GM23338 (cell line): ENCODE data around the gene OCA2. TPM values are rescaled to one million over a fixed set of nuclear protein-coding genes. Genes with fewer than 3 reads are reported as not detected.
A peak's percentile ranks its signal among the peaks of the same experiment; 100 is the strongest.

Experiments
- ATAC-seq: fragments of 200-7000 bp; cut with Tn5 transposase; 3 replicates; pipeline ENCODE4 v1.9.1; 2020
- DNase-seq: peaks from one replicate; pipeline ENCODE4 v3.0.0-alpha.2; 2015; ENCODE audit warnings: low spot score
- H2AFZ ChIP-seq: fragments of 200-600 bp; sonication (generic); 2 replicates; pipeline ENCODE4 v1.8.0; 2016; ENCODE audit warnings: antibody characterized with exemption, mild to moderate bottlenecking, moderate library complexity
- H3F3A ChIP-seq: fragments of 200-600 bp; sonication (generic); replicated peaks from 2 replicates; pipeline ENCODE4 v1.8.0; 2017; ENCODE audit warnings: antibody characterized with exemption, mixed run types, low read depth
- H3K27ac ChIP-seq: fragments of 200-600 bp; sonication (generic); 2 replicates; pipeline ENCODE4 v1.6.1; 2016; ENCODE audit warnings: low read depth
- H3K27me3 ChIP-seq: fragments of 200-600 bp; sonication (generic); 2 replicates; pipeline ENCODE4 v1.8.0; 2016; ENCODE audit warnings: mild to moderate bottlenecking, mixed run types, moderate library complexity; ENCODE audit not compliant: insufficient read depth
- H3K36me3 ChIP-seq: fragments of 200-600 bp; sonication (generic); 2 replicates; pipeline ENCODE4 v1.8.0; 2016; ENCODE audit warnings: mild to moderate bottlenecking; ENCODE audit not compliant: insufficient read depth
- H3K4me1 ChIP-seq: fragments of 200-600 bp; sonication (generic); 2 replicates; pipeline ENCODE4 v1.8.0; 2016; ENCODE audit warnings: mild to moderate bottlenecking, moderate library complexity; ENCODE audit not compliant: insufficient read depth
- H3K4me2 ChIP-seq: fragments of 200-600 bp; sonication (generic); 2 replicates; pipeline ENCODE4 v1.7.1; 2017; ENCODE audit warnings: mixed run types
- H3K4me3 ChIP-seq: fragments of 200-600 bp; sonication (generic); 2 replicates; pipeline ENCODE4 v1.6.1; 2016; ENCODE audit warnings: mixed run types
- H3K79me2 ChIP-seq: fragments of 200-600 bp; sonication (generic); replicated peaks from 2 replicates; pipeline ENCODE4 v1.8.0; 2017; ENCODE audit warnings: mild to moderate bottlenecking; ENCODE audit not compliant: insufficient read depth
- H3K9me2 ChIP-seq: fragments of 200-600 bp; sonication (generic); 2 replicates; pipeline ENCODE4 v1.8.0; 2017; ENCODE audit not compliant: insufficient read depth
- H4K20me1 ChIP-seq: fragments of 200-600 bp; sonication (generic); replicated peaks from 2 replicates; pipeline ENCODE4 v1.8.0; 2017; ENCODE audit warnings: mild to moderate bottlenecking; ENCODE audit not compliant: insufficient read depth
- H3K27ac Mint-ChIP-seq: 2 replicates; pipeline ENCODE4 v1.8.0; 2020; ENCODE audit warnings: inconsistent platforms, mild to moderate bottlenecking, moderate library complexity, mixed read lengths
- H3K27me3 Mint-ChIP-seq: 3 replicates; pipeline ENCODE4 v1.8.0; 2022; ENCODE audit warnings: low read depth, mild to moderate bottlenecking, moderate library complexity, mixed read lengths, inconsistent platforms; ENCODE audit not compliant: insufficient read depth, poor library complexity
- H3K36me3 Mint-ChIP-seq: 3 replicates; pipeline ENCODE4 v1.8.0; 2021; ENCODE audit warnings: low read depth, mild to moderate bottlenecking, inconsistent platforms, moderate library complexity, mixed read lengths
- H3K4me1 Mint-ChIP-seq: 3 replicates; pipeline ENCODE4 v1.8.0; 2020; ENCODE audit warnings: mild to moderate bottlenecking, inconsistent platforms, mixed read lengths
- H3K4me3 Mint-ChIP-seq: 3 replicates; pipeline ENCODE4 v1.8.0; 2021; ENCODE audit warnings: moderate library complexity, mild to moderate bottlenecking, inconsistent platforms, mixed read lengths
- H3K9me3 Mint-ChIP-seq: 3 replicates; pipeline ENCODE4 v1.8.0; 2020; ENCODE audit warnings: moderate library complexity, mild to moderate bottlenecking, inconsistent platforms, mixed read lengths
- CREB1 ChIP-seq: fragments of 250-450 bp; sonication (Bioruptor Pico); IDR thresholded peaks from 2 replicates; pipeline ENCODE4 v1.5.0; 2020; ENCODE audit warnings: low read depth, mild to moderate bottlenecking, moderate library complexity
- EZH2 ChIP-seq: fragments of 200-600 bp; sonication (generic); IDR thresholded peaks from one replicate; pipeline ENCODE4 v1.8.0; 2017; ENCODE audit warnings: antibody characterized with exemption, mild to moderate bottlenecking, low read depth; ENCODE audit not compliant: unreplicated experiment
- NANOG ChIP-seq: IDR thresholded peaks from 2 replicates; pipeline ENCODE4 v1.6.1; 2016; ENCODE audit warnings: antibody characterized with exemption, borderline replicate concordance
- POLR2AphosphoS5 ChIP-seq: IDR thresholded peaks from 2 replicates; pipeline ENCODE4 v1.6.1; 2016; ENCODE audit warnings: antibody characterized with exemption, low read depth
- STAT1 ChIP-seq: IDR thresholded peaks from one replicate; pipeline ENCODE4 v1.6.1; 2016; ENCODE audit warnings: antibody characterized with exemption; ENCODE audit not compliant: unreplicated experiment
- ZNF331 ChIP-seq: fragments of 250-450 bp; sonication (Bioruptor Pico); IDR thresholded peaks from 2 replicates; pipeline ENCODE4 v1.5.0; 2020; ENCODE audit warnings: low read depth, mild to moderate bottlenecking, moderate library complexity
- polyA plus RNA-seq: library from polyadenylated mRNA; unstranded; fragments of >200 nt; fragmentation: Nextera tagmentation; extraction: Ambion mirVana; gene quantifications from 2 replicates; pipeline ENCODE4 v1.2.1, GENCODE V29; 2016
- total RNA-seq: library from RNA; depleted of rRNA; stranded (reverse); fragments of >200 nt; shearing (Covaris generic); gene quantifications from 2 replicates; pipeline ENCODE4 v1.2.3, GENCODE V29; 2014
- TF ChIP-seq, protein P1 (sequence below): fragments of 250-450 bp; sonication (Bioruptor Pico); IDR thresholded peaks from 2 replicates; pipeline ENCODE4 v1.5.0; 2020; ENCODE audit warnings: mild to moderate bottlenecking, moderate library complexity

OCA2 gene
- total and polyA plus RNA-seq, 2 experiments from 2014 or later = 0.40 to 0.69 TPM

DNA sequence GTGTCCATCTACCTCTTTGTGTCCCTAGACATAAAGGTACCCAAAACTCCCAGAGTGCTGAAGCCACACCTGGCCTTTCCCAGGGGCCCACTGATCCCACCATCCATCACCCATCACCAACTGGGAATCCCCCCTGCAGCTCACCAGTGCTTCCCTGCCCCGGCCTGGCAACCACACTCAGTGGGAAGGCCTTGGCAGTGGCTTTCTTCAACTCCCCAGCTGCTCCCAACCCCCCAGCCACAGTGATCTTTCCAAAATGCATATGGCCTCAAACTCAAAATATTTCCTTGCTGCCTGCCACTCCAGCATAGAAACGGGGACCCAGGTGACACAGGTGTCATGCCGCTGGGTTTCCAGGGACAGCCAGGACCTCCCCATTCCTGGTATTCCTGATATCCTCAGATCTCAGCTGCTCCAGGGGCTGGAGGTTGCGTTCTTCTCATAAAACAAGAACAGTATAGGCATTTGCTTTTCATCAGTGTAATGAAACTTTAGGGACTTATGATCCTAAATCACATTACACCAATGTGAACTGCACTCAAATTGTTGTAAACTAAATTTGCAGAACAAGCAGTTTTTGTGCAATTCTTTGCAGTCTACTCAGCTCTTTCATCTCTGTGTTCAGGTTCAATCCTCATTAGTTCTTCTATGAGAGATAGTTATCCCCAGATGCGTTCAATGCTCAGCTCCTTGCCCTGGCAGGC is 1.3 kb downstream of the OCA2 start:
- no peak for ATAC-seq
- DNase-seq = no peak
- Histone ChIP-seq H3K27me3 (peaks cover 91% of the 10 kb centered on the region), H4K20me1 (no peaks in the 10 kb centered on the region; the same call in 1 of the 2 replicates), H3K79me2 (no peaks in the 10 kb centered on the region), H2AFZ (no peak overlapping the region), H3K4me1 (peaks cover 10% of the 10 kb centered on the region), H3K27ac (no peak overlapping the region), H3K9me2 (no peaks in the 10 kb centered on the region), H3K36me3 (no peaks in the 10 kb centered on the region), H3K4me2 (peak overlapping the region; percentile 98; the same call in 1 of the 2 replicates), H3F3A (no peaks in the 10 kb centered on the region), H3K4me3 (no peak overlapping the region; the same call in 1 of the 2 replicates)
- H3K4me1 Mint-ChIP-seq = peaks cover 21% of the 10 kb centered on the region
- no peaks in the 10 kb centered on the region; the same call in 2 of the 3 replicates for H3K36me3 Mint-ChIP-seq
- TF ChIP-seq ZNF331 (CRISPR knock-in tag) (no peak), EZH2 (peak; percentile 16)
- H3K27me3 Mint-ChIP-seq = peaks cover 78% of the 10 kb centered on the region
- peak overlapping the region; percentile 60 for H3K4me3 Mint-ChIP-seq
- H3K27ac Mint-ChIP-seq = no peak overlapping the region
- peaks cover 4% of the 10 kb centered on the region; the same call in 2 of the 3 replicates for H3K9me3 Mint-ChIP-seq

DNA sequence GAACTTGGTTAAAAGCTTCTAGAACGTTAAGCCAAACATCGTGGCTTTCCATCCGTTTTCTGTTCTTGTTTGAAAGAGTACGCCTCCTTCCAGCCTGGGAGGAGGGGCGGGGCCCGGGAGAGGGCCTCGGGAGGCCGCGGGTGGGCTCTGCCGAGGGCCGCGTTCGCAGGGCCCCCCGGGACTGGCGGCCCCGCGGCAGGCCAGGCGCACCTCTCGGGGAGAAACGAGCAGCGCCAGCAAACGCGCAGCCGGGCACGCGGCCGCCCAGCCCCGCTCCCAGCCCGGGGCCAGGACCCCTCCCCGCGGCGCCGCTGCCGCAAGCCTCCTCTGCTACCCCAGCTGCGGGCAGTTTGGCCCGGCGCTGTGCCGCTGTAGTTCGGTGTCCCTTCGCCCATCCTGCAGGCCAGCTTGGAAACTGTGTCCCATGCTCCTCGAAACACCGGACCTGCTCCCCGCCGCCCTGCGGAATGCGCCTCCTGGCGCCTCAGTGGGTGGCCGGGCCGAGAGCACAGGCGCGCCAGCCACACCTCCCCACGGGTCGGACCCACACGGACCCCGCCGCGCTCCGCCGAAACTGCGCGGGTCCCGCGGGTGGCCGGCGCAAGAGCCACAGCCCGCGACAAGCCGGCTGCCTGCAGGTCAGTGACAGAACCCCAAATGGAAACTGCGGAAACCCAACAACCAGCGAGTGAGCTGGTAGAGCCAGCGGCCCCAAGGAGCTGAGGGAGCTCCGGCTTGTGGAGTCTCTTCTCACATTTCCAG is 2.3 kb downstream of the OCA2 start:
- Histone ChIP-seq H4K20me1 (no peaks in the 10 kb centered on the region; the same call in 1 of the 2 replicates), H3K4me3 (peak overlapping the region; percentile 74), H3F3A (no peaks in the 10 kb centered on the region), H3K27ac (no peak overlapping the region), H3K36me3 (no peaks in the 10 kb centered on the region), H3K4me1 (peaks cover 10% of the 10 kb centered on the region), H2AFZ (peak overlapping the region; percentile 90), H3K27me3 (peaks cover 98% of the 10 kb centered on the region), H3K4me2 (peak overlapping the region; percentile 98), H3K79me2 (no peaks in the 10 kb centered on the region), H3K9me2 (no peaks in the 10 kb centered on the region)
- peaks cover 4% of the 10 kb centered on the region; the same call in 2 of the 3 replicates for H3K9me3 Mint-ChIP-seq
- H3K4me3 Mint-ChIP-seq = peak overlapping the region; percentile 79
- ATAC-seq (peak; percentile 1), DNase-seq (peak; percentile 64)
- H3K27ac Mint-ChIP-seq = no peak overlapping the region
- peaks cover 21% of the 10 kb centered on the region for H3K4me1 Mint-ChIP-seq
- H3K36me3 Mint-ChIP-seq = no peaks in the 10 kb centered on the region; the same call in 2 of the 3 replicates
- TF ChIP-seq EZH2 (peak; percentile 70), STAT1 (no peak), NANOG (no peak)
- H3K27me3 Mint-ChIP-seq = peaks cover 81% of the 10 kb centered on the region

DNA sequence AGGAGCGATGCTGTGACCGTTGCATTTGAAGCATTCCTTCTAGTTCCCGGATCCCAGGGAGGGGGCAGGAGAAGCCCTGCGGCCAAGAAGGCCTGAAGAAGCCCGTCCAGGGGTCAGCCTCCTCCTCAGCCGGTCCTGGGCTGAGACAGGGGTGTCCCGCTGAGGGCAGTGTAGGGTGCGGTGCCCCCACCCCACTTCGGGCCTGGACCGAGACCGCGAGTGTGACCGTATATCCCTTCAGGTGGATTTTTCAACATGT is 2.8 kb downstream of the OCA2 start:
- H3K27ac Mint-ChIP-seq = no peak overlapping the region
- Histone ChIP-seq H3K79me2 (no peaks in the 10 kb centered on the region), H3K36me3 (no peaks in the 10 kb centered on the region; the same call in 1 of the 2 replicates), H3K4me2 (peak overlapping the region; percentile 98), H3F3A (no peaks in the 10 kb centered on the region), H4K20me1 (no peaks in the 10 kb centered on the region; the same call in 1 of the 2 replicates), H3K4me1 (peaks cover 10% of the 10 kb centered on the region), H3K27me3 (peaks cover 97% of the 10 kb centered on the region), H3K9me2 (no peaks in the 10 kb centered on the region), H2AFZ (peak overlapping the region; percentile 90), H3K27ac (no peak overlapping the region), H3K4me3 (peak overlapping the region; percentile 74)
- ATAC-seq = peak; percentile 7; the same call in 2 of the 3 replicates
- H3K4me1 Mint-ChIP-seq = peaks cover 21% of the 10 kb centered on the region
- H3K27me3 Mint-ChIP-seq = peaks cover 80% of the 10 kb centered on the region
- H3K4me3 Mint-ChIP-seq = peak overlapping the region; percentile 79
- peaks cover 8% of the 10 kb centered on the region; the same call in 2 of the 3 replicates for H3K9me3 Mint-ChIP-seq
- no peak for DNase-seq
- H3K36me3 Mint-ChIP-seq = no peaks in the 10 kb centered on the region; the same call in 2 of the 3 replicates
- TF ChIP-seq POLR2AphosphoS5 (no peak), ZNF331 (CRISPR knock-in tag) (no peak), CREB1 (CRISPR knock-in tag) (no peak), EZH2 (peak; percentile 57)
- TF ChIP-seq, protein P1, sequence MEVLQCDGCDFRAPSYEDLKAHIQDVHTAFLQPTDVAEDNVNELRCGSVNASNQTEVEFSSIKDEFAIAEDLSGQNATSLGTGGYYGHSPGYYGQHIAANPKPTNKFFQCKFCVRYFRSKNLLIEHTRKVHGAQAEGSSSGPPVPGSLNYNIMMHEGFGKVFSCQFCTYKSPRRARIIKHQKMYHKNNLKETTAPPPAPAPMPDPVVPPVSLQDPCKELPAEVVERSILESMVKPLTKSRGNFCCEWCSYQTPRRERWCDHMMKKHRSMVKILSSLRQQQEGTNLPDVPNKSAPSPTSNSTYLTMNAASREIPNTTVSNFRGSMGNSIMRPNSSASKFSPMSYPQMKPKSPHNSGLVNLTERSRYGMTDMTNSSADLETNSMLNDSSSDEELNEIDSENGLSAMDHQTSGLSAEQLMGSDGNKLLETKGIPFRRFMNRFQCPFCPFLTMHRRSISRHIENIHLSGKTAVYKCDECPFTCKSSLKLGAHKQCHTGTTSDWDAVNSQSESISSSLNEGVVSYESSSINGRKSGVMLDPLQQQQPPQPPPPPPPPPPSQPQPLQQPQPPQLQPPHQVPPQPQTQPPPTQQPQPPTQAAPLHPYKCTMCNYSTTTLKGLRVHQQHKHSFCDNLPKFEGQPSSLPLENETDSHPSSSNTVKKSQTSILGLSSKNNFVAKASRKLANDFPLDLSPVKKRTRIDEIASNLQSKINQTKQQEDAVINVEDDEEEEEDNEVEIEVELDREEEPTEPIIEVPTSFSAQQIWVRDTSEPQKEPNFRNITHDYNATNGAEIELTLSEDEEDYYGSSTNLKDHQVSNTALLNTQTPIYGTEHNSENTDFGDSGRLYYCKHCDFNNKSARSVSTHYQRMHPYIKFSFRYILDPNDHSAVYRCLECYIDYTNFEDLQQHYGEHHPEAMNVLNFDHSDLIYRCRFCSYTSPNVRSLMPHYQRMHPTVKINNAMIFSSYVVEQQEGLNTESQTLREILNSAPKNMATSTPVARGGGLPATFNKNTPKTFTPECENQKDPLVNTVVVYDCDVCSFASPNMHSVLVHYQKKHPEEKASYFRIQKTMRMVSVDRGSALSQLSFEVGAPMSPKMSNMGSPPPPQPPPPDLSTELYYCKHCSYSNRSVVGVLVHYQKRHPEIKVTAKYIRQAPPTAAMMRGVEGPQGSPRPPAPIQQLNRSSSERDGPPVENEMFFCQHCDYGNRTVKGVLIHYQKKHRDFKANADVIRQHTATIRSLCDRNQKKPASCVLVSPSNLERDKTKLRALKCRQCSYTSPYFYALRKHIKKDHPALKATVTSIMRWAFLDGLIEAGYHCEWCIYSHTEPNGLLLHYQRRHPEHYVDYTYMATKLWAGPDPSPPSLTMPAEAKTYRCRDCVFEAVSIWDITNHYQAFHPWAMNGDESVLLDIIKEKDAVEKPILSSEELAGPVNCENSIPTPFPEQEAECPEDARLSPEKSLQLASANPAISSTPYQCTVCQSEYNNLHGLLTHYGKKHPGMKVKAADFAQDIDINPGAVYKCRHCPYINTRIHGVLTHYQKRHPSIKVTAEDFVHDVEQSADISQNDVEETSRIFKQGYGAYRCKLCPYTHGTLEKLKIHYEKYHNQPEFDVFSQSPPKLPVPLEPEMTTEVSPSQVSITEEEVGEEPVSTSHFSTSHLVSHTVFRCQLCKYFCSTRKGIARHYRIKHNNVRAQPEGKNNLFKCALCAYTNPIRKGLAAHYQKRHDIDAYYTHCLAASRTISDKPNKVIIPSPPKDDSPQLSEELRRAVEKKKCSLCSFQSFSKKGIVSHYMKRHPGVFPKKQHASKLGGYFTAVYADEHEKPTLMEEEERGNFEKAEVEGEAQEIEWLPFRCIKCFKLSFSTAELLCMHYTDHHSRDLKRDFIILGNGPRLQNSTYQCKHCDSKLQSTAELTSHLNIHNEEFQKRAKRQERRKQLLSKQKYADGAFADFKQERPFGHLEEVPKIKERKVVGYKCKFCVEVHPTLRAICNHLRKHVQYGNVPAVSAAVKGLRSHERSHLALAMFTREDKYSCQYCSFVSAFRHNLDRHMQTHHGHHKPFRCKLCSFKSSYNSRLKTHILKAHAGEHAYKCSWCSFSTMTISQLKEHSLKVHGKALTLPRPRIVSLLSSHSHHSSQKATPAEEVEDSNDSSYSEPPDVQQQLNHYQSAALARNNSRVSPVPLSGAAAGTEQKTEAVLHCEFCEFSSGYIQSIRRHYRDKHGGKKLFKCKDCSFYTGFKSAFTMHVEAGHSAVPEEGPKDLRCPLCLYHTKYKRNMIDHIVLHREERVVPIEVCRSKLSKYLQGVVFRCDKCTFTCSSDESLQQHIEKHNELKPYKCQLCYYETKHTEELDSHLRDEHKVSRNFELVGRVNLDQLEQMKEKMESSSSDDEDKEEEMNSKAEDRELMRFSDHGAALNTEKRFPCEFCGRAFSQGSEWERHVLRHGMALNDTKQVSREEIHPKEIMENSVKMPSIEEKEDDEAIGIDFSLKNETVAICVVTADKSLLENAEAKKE (CRISPR knock-in tag) = no peak
